Keratinocyte (primary cell): ENCODE measurements around the gene PPP2R5B. TPM values are rescaled to one million over a fixed set of nuclear protein-coding genes. Genes with fewer than 3 reads are reported as not detected.

Source experiments
- DNase-seq: peaks from one replicate; pipeline ENCODE4 v3.0.0-alpha.2; 2011; ENCODE audit warnings: low read depth, missing footprints, low spot score
- FAIRE-seq: peaks from 2 replicates; lab custom pipeline; 2011; peaks lifted over from hg19 to GRCh38; lab: Jason Lieb, UNC
- H2AFZ ChIP-seq: 2 replicates; pipeline ENCODE4 v1.6.0; 2012; ENCODE audit warnings: low read length, control low read depth, inconsistent platforms; ENCODE audit not compliant: control insufficient read depth
- H3K27ac ChIP-seq: 2 replicates; pipeline ENCODE4 v1.5.1; 2011; ENCODE audit warnings: low read length; ENCODE audit not compliant: control insufficient read depth, insufficient read depth
- H3K27me3 ChIP-seq: 3 replicates; pipeline ENCODE4 v1.6.0; 2011; ENCODE audit warnings: low read length; ENCODE audit not compliant: control insufficient read depth, insufficient read depth; ENCODE audit errors: extremely low read depth
- H3K36me3 ChIP-seq, 2 experiments: 2 replicates in 1 of 2; 3 replicates in 1 of 2; pipeline ENCODE4 v1.5.1; 2011; ENCODE audit warnings: low read length in 2 of 2, mild to moderate bottlenecking in 1 of 2; ENCODE audit not compliant: control insufficient read depth in 2 of 2, insufficient read depth in 2 of 2; ENCODE audit errors: extremely low read depth in 1 of 2
- H3K4me1 ChIP-seq: 3 replicates; pipeline ENCODE4 v1.5.1; 2011; ENCODE audit warnings: low read length; ENCODE audit not compliant: control insufficient read depth, insufficient read depth; ENCODE audit errors: extremely low read depth
- H3K4me2 ChIP-seq: 3 replicates; pipeline ENCODE4 v1.6.0; 2011; ENCODE audit warnings: low read depth, low read length; ENCODE audit not compliant: control insufficient read depth, insufficient read depth; ENCODE audit errors: extremely low read depth
- H3K4me3 ChIP-seq, 3 experiments: fragments of 200-600 bp in 1 of 3; sonication (generic) in 1 of 3; 2 replicates in 2 of 3; 3 replicates in 1 of 3; pipeline ENCODE4 v1.5.1; 2011 to 2016; ENCODE audit warnings: low read length in 3 of 3, mild to moderate bottlenecking in 3 of 3, control low read depth in 2 of 3, inconsistent platforms in 1 of 3, low read depth in 1 of 3, mixed read lengths in 1 of 3, mixed run types in 1 of 3, moderate library complexity in 1 of 3; ENCODE audit not compliant: control insufficient read depth in 2 of 3, insufficient read depth in 2 of 3; ENCODE audit errors: extremely low read depth in 1 of 3
- H3K79me2 ChIP-seq: 2 replicates; pipeline ENCODE4 v1.6.0; 2012; ENCODE audit warnings: low read length; ENCODE audit not compliant: control insufficient read depth, insufficient read depth
- H3K9ac ChIP-seq: 3 replicates; pipeline ENCODE4 v1.6.0; 2011; ENCODE audit warnings: low read length; ENCODE audit not compliant: control insufficient read depth, insufficient read depth; ENCODE audit errors: extremely low read depth
- H3K9me1 ChIP-seq: 3 replicates; pipeline ENCODE4 v1.6.0; 2011; ENCODE audit warnings: low read length; ENCODE audit not compliant: control insufficient read depth, insufficient read depth; ENCODE audit errors: extremely low read depth
- H3K9me3 ChIP-seq: 2 replicates; pipeline ENCODE4 v1.5.1; 2012; ENCODE audit warnings: low read depth, low read length; ENCODE audit not compliant: control insufficient read depth
- H4K20me1 ChIP-seq: 3 replicates; pipeline ENCODE4 v1.6.0; 2011; ENCODE audit warnings: low read length; ENCODE audit not compliant: control insufficient read depth, insufficient read depth; ENCODE audit errors: extremely low read depth
- CTCF ChIP-seq, 3 experiments: IDR thresholded peaks in 1 of 3; conservative IDR thresholded peaks in 1 of 3; optimal IDR thresholded peaks in 1 of 3; 2 replicates in 2 of 3; 3 replicates in 1 of 3; pipeline versions ENCODE3 to v1.5.1; 2011; ENCODE audit warnings: low read length in 3 of 3, mild to moderate bottlenecking in 3 of 3, moderate library complexity in 2 of 3, control low read depth in 1 of 3, inconsistent platforms in 1 of 3; ENCODE audit not compliant: insufficient read depth in 2 of 3; ENCODE audit errors: extremely low read depth in 1 of 3
- EZH2 ChIP-seq: IDR thresholded peaks from one replicate; pipeline ENCODE4 v1.6.1; 2012; ENCODE audit warnings: inconsistent platforms, mild to moderate bottlenecking, low read length, moderate library complexity
- dilution Hi-C: fragments of 300-500 bp; cut with MboI; formaldehyde crosslinking; loops from one replicate; pipeline ENCODE4 v1.7.0; 2020; ENCODE audit warnings: low sequenced_read_pairs; ENCODE audit not compliant: extremely low pct_ligation_motif_present
- polyA plus RNA-seq, 5 experiments: library from polyadenylated mRNA; depleted of rRNA in 3 of 5; stranded (reverse) in 3 of 5; stranded (forward) in 1 of 5; unstranded in 1 of 5; fragments of >200 nt; gene quantifications; 1 replicate in 1 of 5; 2 replicates in 3 of 5; 3 replicates in 1 of 5; pipeline versions ENCODE4 v1.2.1 to v1.2.3, GENCODE V29; 2011 to 2012; ENCODE audit warnings: missing spikeins in 2 of 5, low read depth in 1 of 5, low replicate concordance in 1 of 5

PPP2R5B gene
- polyA plus RNA-seq, 1 donor (not counting 4 experiments of a cell fraction or from before 2014, with no cell fraction given), result 16.4 TPM

DNA sequence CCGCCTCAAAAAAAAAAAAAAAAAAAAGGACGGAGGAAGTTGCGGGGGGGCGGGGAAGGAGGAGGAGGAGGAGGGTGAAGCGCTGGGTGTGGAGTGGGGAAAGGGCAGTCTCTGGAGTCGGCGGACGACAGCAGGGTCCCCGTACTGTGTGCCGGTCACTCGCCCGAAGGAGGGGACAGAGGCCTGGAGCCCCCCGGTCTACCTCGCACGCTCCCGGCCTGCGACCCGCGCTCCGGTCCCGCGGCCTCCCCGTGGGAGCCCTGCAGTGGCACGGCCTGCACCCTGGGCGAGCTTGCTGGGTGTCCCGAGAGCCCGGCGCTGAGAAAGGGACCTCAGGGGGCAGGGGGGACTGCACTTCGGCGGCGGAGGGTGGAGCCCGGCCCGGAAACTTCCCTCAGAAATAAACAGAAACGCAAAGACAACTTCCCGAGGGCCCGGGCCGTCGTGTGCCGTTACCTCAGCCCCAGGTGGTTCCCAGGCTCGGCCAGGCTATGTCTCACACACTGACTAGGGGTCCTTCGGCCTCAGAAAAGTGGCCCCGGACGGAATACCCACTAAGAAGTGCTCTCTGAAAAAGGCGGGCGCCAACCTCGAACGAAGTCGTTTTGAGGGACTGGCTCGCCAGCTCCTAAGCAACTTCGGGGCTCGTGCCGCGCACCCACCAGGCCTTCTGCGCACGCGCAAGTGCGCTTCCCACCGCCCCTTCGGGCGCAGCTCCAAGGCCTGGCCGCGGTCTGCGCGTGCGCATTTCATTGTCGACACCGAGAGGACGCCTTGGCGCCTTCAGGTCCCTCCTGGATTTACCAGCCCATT, 47.1 kb downstream of the PPP2R5B start, which contains the start of gene MAJIN:
Gene MAJIN, minus strand, starts transcription at position 688 of the 813 bp plus-strand sequence. CDS start 12,703 bp downstream, outside the sequence.
- no peaks in the 10 kb centered on the region for H3K27me3 ChIP-seq
- H4K20me1 ChIP-seq, result no peaks in the 10 kb centered on the region
- dilution Hi-C loops, result no loop called here
- H2AFZ ChIP-seq, result peak within 1 kb of the TSS; percentile 6
- no peak for TF ChIP-seq CTCF (optimal IDR thresholded peaks at IDR 0.05 in 1 of 3, IDR thresholded peaks at IDR 0.05 in 1 of 3, conservative IDR thresholded peaks at IDR 0.05 in 1 of 3; ENCODE audit: extremely low read depth in 1 of 3, insufficient read depth in 2 of 3, low read length in 3 of 3)
- TF ChIP-seq EZH2, result no peak
- H3K4me2 ChIP-seq, result no peak within 1 kb of the TSS
- H3K4me1 ChIP-seq, result peaks cover 22% of the 10 kb centered on the region
- DNase-seq (no peak), FAIRE-seq (no peak)
- no peaks in the 10 kb centered on the region for H3K9me3 ChIP-seq
- H3K4me3 ChIP-seq, result no peak within 1 kb of the TSS
- H3K9me1 ChIP-seq, result no peaks in the 10 kb centered on the region
- H3K9ac ChIP-seq, result no peak within 1 kb of the TSS
- H3K79me2 ChIP-seq, result no peaks in the 10 kb centered on the region
- H3K27ac ChIP-seq, result peak within 1 kb of the TSS; percentile 54
- H3K36me3 ChIP-seq, result no peaks in the 10 kb centered on the region

DNA sequence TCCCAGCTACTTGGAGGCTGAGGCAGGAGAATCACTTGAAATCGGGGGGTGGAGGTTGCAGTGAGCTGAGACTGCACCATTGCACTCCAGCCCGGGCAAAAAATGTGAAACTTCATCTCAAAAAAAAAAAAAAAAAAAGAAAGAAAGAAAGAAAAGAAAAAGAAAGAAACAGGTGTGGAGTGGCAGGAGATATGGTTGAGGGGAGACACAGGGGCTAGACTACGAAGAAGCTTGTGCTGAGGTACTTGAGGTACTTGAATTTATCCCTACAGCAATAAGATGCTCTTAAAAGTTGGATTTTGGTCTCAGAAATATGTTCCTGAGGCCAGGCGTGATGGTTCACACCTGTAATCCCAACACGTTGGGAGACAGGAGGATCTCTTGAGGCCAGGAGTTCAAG, 49.6 kb downstream of the PPP2R5B start:
- Histone ChIP-seq H3K79me2 (no peaks in the 10 kb centered on the region), H3K36me3 (no peaks in the 10 kb centered on the region), H3K27ac (no peak overlapping the region), H3K4me2 (no peak overlapping the region), H2AFZ (no peak overlapping the region), H3K9me3 (no peaks in the 10 kb centered on the region), H3K27me3 (no peaks in the 10 kb centered on the region), H4K20me1 (no peaks in the 10 kb centered on the region), H3K4me3 (no peak overlapping the region), H3K9me1 (no peaks in the 10 kb centered on the region), H3K4me1 (peaks cover 16% of the 10 kb centered on the region), H3K9ac (no peak overlapping the region)
- TF ChIP-seq EZH2 (no peak), CTCF (optimal IDR thresholded peaks at IDR 0.05 in 1 of 3, IDR thresholded peaks at IDR 0.05 in 1 of 3, conservative IDR thresholded peaks at IDR 0.05 in 1 of 3; ENCODE audit: extremely low read depth in 1 of 3, insufficient read depth in 2 of 3, low read length in 3 of 3) (no peak)
- DNase-seq (no peak), FAIRE-seq (no peak)
- dilution Hi-C loops, result no loop called here
